ENCODE results near the gene GPD1L.
"Not testable (repeated sequence)": the region's sequence is repeated elsewhere in the genome, so short reads cannot be mapped to it uniquely, and the experiment has no call there.

The GPD1L gene

GRCh38 chr3:32106132-32106928 lies at the start of gene GPD1L:
TSS of gene GPD1L (plus strand) at chr3:32106620. CDS start at chr3:32106712, 92 bp downstream.
- peak; percentile 70 to 87 for DNase-seq (ENCODE audit: low read depth in 2 of 2, low spot score in 1 of 2)

- DNase-seq (ENCODE audit: low read depth in 2 of 2, low spot score in 1 of 2): not testable (repeated sequence)
Observed at GRCh38 chr3:32058465-32058864, 48.0 kb upstream of the GPD1L start.

- no peak for DNase-seq (ENCODE audit: low read depth in 2 of 2, low spot score in 1 of 2)
Observed at GRCh38 chr3:32062950-32063582, 43.4 kb upstream of the GPD1L start.

- no peak for DNase-seq (ENCODE audit: low read depth in 2 of 2, low spot score in 1 of 2)
Observed at GRCh38 chr3:32066686-32067085, 39.7 kb upstream of the GPD1L start.

- DNase-seq (ENCODE audit: low read depth in 2 of 2, low spot score in 1 of 2): not testable (repeated sequence)
Observed at GRCh38 chr3:32074194-32074593, 32.2 kb upstream of the GPD1L start.

- no peak for DNase-seq (ENCODE audit: low read depth in 2 of 2, low spot score in 1 of 2)
Observed at GRCh38 chr3:32076566-32076965, 29.9 kb upstream of the GPD1L start.

- DNase-seq (ENCODE audit: low read depth in 2 of 2, low spot score in 1 of 2): no peak
Observed at GRCh38 chr3:32077260-32078084, 28.9 kb upstream of the GPD1L start.

GRCh38 chr3:32078085-32078634 lies 28.3 kb upstream of the GPD1L start:
- DNase-seq (ENCODE audit: low read depth in 2 of 2, low spot score in 1 of 2): no peak

GRCh38 chr3:32078864-32079263 lies 27.6 kb upstream of the GPD1L start:
- DNase-seq (ENCODE audit: low read depth in 2 of 2, low spot score in 1 of 2): no peak

GRCh38 chr3:32082721-32083120 lies 23.7 kb upstream of the GPD1L start:
- no peak for DNase-seq (ENCODE audit: low read depth in 2 of 2, low spot score in 1 of 2)

- no peak for DNase-seq (ENCODE audit: low read depth in 2 of 2, low spot score in 1 of 2)
Observed at GRCh38 chr3:32083702-32084270, 22.6 kb upstream of the GPD1L start.

- no peak for DNase-seq (ENCODE audit: low read depth in 2 of 2, low spot score in 1 of 2)
Observed at GRCh38 chr3:32084870-32085269, 21.6 kb upstream of the GPD1L start.

GRCh38 chr3:32086464-32086863 lies 20.0 kb upstream of the GPD1L start:
- DNase-seq (ENCODE audit: low read depth in 2 of 2, low spot score in 1 of 2): no peak

- DNase-seq (ENCODE audit: low read depth in 2 of 2, low spot score in 1 of 2): no peak
Observed at GRCh38 chr3:32089476-32089875, 16.9 kb upstream of the GPD1L start.

- DNase-seq (ENCODE audit: low read depth in 2 of 2, low spot score in 1 of 2): no peak
Observed at GRCh38 chr3:32093204-32093603, 13.2 kb upstream of the GPD1L start.

- DNase-seq (ENCODE audit: low read depth in 2 of 2, low spot score in 1 of 2): no peak
Observed at GRCh38 chr3:32095431-32095830, 11.0 kb upstream of the GPD1L start.

- DNase-seq (ENCODE audit: low read depth in 2 of 2, low spot score in 1 of 2): no peak
Observed at GRCh38 chr3:32097768-32098167, 8.7 kb upstream of the GPD1L start.

- no peak for DNase-seq (ENCODE audit: low read depth in 2 of 2, low spot score in 1 of 2)
Observed at GRCh38 chr3:32098528-32098927, 7.9 kb upstream of the GPD1L start.

GRCh38 chr3:32100465-32100864 lies 6.0 kb upstream of the GPD1L start:
- no peak for DNase-seq (ENCODE audit: low read depth in 2 of 2, low spot score in 1 of 2)

GRCh38 chr3:32102289-32102688 lies 4.1 kb upstream of the GPD1L start:
- DNase-seq (ENCODE audit: low read depth in 2 of 2, low spot score in 1 of 2): no peak

GRCh38 chr3:32104492-32104891 lies 1.9 kb upstream of the GPD1L start:
- DNase-seq (ENCODE audit: low read depth in 2 of 2, low spot score in 1 of 2): no peak
